GM21526 (cell line): ENCODE data around the gene TAF11.
A peak's percentile ranks its signal among the peaks of the same experiment; 100 is the strongest.
"Not testable (repeated sequence)": the region's sequence is repeated elsewhere in the genome, so short reads cannot be mapped to it uniquely, and the experiment has no call there.

Experiments
- ATAC-seq: cut with Tn5 transposase; IDR thresholded peaks from one replicate; pipeline ENCODE4 v1.9.1; 2021; ENCODE audit warnings: moderate library complexity; ENCODE audit not compliant: unreplicated experiment, low FRiP score

The TAF11 gene

DNA sequence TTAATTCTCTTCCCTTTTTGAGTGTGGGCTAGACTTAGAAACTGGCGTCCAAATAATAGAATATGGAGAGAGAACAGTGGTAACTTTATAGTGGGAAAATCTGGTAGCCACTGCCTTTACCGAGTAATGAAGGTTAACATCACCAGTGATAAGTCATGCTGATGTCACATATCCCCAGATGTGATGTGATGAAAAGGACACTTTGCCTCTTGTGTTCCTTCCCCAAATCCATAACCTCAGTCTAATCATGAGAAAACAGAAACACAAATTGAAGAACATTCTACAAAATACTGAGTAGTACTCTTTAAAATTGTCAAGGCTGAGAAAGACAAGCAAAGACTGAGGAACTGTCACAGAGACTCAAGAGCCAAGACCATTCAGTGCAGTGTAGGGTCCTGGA is 19.0 kb upstream of the TAF11 start:
- ATAC-seq: no peak

DNA sequence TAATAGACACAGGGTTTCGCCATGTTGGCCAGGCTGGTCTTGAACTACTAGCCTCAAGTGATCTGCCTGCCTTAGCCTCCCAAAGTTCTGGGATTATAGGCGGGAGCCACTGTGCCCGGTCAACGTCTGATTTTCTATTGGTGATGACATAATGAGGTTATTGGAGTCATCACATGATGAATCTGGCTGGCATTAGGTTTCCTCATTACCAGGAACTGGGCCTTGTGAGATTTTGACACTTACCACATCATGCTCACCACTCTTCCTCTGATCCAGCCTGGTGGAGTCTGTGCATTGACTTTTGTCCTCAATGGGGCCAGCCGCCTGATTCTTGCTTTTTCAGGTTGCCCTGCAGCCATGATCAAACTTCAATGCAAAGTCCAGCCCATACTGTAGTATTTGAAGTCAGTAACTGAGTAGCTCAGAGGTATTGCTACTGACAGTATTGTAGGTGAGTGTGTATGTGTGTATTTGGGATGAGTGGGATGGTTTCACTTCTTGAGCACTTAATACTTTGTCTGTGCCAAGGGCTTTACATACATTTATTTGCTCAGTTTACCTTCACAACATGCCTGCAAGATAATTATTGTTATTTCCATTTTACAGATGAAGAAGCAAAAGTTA is 17.3 kb upstream of the TAF11 start:
- no peak for ATAC-seq

DNA sequence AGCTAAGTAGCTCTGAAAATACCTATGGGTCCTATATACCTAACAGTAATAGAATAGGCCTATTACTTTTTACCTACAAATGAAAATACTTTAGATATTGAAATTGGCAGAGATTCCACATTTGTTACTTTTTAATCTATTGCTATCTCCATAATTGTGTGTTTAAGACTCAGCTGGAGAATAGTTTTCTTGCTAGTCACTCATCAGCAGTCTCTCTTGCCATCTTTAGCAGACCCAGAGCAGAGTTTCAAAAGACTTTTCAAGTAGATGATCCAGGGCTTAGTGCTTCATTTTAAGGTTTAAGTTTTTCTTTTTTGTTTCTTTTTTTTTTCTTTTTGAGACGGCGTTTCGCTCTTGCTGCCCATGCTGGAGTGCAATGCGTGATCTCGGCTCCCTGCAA is 14.1 kb upstream of the TAF11 start:
- ATAC-seq: no peak

DNA sequence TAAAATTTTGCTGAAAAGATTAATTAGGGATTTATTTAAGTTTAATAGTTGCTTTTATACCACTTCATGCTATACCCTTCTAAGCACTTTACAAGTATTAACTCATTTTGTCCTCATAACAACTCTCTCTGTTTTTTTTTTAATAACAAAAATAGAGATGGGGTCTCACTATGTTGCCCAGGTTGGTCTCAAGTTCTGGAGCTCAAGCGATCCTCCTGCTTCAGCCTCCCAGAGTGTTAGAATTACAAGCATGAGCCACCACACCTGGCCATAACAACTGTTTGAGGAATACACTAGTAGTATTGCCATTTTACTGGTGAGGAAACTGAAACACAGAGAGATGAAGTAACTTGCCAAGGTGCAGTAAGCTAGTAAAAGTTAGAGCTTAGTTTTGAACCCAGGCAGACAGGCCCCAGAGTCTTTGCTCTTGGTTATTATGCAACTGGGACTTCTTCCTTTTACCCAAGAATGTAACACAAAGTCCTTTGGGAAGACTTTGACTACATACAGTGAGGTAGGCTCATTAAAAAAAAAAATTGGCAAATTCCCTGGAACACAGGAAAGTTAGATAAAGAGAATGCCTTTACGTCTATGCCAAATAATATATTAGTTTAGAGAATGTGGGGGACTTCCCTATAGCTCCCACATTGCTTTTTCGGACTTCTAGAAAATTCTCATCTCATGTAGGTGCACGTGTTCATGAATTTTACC is 12.6 kb upstream of the TAF11 start:
- ATAC-seq: no peak

DNA sequence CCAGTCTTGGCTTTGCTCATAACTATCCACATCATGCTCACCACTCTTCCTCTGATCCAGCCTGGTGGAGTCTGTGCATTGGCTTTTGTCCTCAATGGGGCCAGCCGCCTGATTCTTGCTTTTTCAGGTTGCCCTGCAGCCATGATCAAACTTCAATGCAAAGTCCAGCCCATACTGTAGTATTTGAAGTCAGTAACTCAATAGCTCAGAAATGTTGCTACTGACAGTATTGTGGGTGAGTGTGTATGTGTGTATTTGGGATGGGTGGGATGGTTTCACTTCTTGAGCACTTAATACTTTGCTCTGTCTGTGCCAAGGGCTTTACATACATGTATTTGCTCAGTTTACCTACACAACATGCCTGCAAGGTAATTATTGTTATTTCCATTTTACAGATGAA is 11.9 kb upstream of the TAF11 start:
- not testable (repeated sequence) for ATAC-seq

DNA sequence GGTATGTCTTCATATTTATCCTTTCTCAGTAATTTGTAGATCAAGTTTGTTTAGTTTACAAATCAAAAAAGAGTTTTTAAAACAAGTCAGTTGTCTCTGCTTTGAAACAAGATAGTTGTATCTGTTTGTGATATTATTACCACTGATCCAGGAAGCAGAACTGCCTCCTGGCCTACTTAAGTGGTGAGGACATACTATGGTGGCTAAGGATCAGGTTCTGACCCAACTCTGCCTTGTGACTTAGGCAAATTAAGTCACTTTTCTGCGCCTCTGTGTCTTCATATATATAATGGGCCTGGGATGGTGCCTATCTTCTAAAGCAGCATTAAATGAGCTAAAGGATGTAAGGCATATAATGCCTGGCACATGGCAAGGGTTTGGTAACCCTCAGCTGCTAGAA is 9.9 kb upstream of the TAF11 start:
- ATAC-seq: no peak

DNA sequence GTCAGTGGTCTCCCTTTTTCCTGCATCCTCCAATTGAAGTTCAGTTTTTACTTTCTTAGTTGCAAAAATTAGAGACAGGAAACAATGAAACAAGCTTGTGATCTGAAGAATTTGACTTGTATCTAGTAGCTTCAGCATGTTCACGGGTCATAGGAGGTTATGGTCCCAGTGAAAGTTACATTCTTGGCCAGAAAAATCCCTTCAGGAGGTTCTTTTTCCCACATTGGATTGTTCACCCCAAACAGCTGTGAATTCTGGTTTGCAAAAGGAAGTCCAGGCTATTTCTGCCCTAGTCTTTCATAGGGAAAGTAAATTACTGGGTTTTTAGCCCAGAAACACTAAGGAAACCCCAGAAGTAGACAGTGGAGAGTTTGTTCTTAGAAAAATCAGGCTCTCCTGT is 9.3 kb upstream of the TAF11 start:
- no peak for ATAC-seq

DNA sequence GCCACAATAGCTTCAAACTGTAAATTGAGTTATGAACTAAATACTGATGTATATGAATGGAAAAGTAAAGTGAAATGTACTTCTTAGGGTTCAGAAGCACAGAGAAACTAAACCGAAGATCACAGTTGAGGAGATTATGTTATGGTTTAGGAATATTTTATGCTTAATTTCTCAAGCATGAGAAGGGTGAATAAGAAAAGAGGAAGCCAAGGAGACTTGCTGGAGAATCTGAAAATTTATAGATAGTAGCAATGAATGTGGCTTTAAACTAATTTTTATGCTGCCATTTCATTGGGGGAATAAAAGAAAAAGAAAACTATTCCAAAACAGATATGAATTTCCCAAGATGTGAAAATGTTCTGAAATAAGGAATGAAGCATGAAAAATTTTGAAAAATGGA is 6.9 kb upstream of the TAF11 start:
- no peak for ATAC-seq

DNA sequence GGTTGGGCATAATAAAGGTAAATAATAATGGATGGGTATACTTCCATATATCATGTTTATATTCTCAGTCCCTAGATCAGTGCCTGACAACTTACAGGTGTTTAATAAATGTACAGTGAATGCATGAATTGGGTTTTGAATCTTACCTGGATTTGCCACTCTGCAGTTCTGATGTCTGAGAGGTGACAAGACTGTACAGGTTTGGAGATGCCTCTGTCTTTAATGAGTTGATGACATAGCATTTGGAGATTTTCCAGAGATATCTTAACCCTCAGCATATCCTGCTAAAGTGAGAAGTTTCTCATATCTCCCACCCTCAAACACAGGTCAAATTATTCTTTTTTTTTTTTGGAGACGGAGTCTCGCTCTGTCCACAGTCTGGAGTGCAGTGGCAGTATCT is 3.5 kb upstream of the TAF11 start:
- ATAC-seq: no peak

DNA sequence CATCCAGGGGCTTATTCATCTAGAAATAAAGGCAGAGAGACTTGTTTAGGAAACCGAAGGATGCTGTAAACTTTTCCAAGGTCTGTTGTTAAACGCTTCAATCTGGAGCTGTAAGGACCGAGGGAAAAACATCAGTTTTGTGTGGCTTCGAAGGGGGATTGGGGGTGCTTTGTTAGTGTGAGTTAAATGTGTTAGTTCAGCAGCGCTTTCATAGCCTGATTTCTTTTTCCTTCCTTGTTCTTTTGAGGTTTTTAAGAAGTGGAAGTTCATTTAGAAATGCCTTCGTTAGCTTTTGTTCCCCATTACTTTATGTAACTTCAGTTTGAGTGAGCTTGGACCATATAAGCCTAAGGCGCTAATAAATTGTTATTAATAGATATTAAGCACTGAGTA is 2.7 kb upstream of the TAF11 start:
- no peak for ATAC-seq

DNA sequence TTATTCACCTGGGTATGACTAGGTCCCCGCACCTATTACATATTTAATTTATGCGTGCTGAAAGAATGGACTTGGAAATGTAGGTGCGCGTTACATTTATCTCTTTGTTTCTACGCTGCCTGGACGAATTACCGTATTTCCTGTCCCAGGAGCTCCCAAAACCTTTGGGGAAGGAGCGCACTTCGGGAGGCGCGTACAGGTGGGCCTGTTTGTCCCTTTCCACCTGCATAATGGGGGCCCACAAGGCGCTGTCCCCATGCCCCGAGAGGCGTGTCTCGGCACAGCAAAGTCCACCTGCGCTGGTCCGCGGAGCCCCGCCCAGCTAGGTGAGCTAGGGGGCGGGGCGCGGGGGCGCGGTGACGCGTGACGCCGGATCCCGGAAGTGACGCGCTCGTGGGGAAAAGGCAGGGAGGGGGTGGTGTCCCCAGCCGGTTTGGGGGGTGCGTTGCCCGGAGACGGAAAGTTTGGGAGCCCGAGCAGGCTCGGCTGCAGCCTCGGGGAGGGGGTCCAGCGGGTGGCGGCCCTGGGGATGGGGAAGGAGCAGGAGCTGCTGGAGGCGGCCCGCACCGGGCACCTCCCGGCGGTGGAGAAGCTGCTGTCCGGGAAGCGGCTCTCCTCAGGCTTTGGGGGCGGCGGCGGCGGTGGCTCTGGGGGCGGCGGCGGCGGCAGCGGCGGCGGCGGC is 1.2 kb upstream of the TAF11 start, which contains the start of gene ANKS1A:
TSS of gene ANKS1A (plus strand) at position 382 of the 682 bp plus-strand sequence. CDS start at position 530, 148 bp downstream.
- peak; percentile 53 for ATAC-seq

DNA sequence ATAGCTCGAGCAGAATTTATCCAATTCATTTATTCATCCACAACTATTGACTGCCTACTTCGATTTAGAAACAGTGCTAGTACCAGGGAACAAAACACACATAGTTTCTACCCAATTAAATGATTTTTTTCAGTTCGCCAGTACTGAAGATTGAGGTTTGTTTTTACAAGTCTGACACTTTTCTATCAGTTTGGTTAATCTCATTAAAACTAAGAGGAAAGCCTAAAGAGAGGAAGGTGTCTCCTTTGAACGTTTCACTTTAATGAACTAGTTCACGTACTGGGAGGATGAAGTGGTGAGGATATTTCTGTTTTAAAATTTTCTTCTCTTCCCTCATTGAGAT is 643 bp upstream of the TAF11 start:
- no peak for ATAC-seq

DNA sequence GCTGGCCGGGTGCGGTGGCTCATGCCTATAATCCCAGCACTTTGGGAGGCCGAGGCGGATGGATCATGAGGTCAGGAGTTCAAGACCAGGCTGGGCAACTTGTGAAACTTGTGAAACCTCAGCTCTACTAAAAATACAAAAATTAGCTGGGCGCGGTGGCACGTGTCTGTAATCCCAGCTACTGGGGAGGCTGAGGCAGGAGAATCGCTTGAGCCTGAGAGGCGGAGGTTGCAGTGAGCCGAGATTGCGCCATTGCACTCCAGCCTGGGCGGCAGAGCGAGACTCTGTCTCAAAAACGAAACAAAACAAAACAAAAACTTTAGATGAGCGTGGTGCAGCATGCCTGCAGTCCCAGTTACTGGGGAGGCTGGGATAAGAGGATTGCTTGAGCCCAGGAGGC is 2.0 kb downstream of the TAF11 start:
- not testable (repeated sequence) for ATAC-seq

DNA sequence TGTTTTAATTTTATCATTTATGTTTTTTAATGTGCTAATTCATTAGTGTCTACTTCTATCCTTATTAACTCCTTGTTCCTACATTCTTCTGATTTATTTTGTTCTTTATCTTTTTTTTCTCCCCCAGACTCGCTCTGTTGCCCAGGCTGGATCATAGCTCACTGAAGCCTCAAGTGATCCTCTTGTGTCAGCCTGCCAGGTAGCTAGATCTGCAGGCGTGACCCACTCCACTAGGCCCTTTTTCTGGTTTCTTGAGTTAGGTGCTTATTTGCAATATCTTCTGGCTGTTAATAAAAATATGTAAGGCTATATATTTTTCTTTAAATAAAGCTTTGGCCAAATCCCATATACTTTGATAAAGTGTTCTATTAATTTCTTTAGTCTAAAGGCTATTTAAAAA is 2.8 kb downstream of the TAF11 start:
- ATAC-seq: no peak

DNA sequence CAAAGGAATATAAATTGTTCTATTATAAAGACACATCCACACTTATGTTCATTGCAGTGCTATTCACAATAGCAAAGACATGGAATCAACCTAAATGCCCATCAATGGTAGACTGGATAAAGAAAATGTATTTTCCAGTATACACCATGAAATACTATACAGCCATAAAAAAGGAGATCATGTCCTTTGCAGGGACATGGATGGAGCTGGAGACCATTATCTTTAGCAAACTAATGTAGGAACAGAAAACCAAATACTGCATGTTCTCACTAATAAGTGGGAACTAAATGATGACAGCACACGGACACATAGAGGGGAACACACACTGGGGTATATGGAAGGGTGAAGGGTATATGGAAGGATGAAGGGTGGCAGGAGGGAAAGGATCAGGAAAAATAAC is 3.8 kb downstream of the TAF11 start:
- ATAC-seq: not testable (repeated sequence)

DNA sequence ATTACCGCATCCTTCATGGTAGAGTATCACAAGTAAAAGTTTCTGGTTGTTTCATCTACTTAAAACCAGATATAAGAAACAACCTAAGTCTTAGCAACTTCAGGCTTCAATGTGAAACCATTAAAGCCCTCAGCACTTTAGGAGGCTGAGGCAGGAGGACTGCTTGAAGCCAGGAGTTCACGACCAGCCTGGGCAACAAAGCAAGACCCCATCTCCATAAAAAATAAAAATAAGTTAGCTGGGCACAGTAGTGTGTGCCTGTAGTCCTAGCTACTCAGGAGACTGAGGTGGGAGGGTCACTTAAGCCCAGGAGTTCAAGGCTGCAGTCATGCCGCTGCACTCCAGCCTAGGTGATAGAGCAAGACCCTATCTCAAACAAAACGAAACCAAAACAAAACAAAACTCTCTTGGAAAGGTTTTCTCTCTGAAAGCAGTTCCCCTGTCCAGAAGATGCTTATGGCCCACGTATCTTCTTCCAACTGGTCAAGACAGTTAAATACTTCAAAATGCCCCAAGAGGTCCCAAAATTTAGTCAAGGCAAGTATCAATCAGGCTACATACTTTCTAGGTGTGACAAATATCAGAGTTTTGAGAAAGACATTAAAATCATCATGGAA is 9.9 kb downstream of the TAF11 start:
- no peak for ATAC-seq

DNA sequence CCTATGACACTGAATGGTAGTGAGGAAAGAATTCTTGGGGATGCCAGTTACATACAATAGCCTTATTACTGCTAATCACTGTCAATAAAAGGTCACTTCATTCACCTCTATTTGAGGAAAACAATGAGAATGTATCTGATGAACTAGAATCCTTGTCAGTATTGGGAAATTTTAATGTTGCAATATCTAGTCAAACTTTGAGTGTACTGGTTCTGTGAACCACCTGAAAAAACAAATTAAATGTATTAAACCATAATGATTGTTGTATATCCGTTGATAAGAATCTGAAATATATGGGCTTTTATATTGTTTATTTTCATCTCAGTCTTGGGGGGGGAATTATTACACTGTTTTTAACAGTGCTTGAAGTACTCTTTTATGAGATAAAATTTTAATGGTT is 10.6 kb downstream of the TAF11 start:
- ATAC-seq: no peak

DNA sequence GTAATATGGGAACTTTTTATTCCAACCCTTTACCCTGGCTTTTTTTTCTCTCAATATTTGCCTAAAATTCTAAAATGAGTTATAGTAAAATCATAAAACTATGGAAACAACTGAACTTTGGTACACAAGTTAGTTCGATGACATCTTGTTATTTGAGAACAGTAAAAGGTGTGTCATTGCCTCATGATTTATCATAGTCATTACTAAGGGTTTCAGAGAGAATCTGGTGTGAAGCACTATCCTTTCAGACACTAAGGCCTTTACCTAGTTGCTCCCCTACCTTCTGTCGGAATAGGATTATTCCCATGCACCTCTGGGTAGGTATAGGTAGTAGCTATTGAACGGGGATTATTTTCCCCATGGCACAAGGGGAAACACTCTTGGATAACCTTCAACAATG is 11.4 kb downstream of the TAF11 start:
- no peak for ATAC-seq

DNA sequence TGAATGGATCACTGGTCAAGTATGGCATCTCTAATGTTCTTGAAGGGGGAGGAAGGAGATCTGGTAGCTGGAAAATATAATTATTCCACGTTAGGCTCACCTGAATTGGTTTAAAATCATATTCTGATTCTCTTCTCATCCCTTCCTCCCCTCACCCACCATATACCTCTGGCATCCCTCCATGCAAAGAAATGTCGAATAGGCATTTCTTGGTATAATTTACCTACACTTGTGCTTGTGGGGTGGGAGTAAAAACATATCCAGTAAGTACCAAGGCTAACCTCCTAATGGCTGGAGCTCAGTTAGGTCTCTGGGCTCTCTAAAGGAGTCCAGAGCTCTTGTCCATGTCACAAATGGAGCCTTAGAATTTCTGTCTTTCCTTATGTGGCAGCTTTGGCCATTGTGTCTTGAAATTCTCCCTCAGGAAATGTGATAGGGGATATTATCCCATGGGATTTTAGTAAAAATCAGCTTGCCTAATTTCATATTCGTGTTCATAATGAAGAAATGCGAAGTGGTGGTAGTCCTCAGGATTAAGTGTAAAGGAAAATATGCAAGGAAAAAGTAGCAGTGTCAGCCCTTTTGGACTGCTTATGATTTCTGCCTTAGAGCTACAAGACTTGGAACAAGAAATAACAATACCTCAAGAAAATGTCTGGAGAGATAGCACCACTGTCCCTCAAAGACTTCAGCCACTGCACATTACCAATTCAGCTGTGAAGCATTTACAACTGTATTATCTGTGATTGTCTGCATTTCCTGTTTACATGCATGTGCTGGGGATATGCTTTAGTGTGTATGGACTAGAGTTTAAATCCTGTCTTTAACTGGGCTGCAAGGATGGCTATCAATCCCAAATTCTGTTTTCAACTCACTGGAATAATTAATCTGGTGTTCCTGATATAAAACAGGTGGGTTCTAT is 12.3 kb downstream of the TAF11 start:
- ATAC-seq: no peak

DNA sequence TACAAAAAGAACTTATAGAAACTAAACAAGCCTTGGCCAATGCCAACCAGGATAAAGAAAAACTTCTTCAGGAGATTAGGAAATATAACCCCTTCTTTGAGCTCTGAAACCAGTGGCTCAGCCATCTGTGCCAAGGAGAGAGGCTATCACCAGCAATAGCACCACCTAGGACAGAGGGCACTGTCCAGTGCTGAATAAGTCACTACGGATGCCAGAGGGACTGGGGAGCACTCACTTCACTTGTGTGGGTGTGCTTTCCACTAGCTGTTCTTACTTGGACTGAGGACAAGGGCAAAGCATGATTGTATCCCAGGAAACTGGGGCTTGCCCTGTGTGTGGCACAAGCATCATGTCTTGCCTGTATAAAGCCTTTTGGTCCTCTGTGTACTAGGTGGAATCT is 15.5 kb downstream of the TAF11 start:
- no peak for ATAC-seq

DNA sequence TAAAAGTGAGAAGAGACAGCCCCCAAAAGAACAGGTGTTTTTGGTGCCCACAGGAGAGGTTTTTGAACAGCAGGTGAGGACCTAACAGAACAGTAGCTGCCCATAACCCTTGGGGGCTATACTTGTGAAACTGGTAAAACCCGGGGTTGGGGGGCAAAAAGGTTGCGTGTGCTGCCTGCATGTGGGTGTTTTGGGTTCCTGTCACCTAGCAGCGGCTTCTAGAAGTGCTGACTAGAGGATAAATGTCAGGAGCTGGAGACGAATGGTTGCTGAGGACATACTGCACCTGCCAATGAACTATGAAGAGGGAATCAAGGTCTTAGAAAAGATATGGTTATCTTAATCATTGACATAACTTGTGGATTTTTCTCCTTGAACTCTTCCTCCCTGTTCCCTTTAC is 16.0 kb downstream of the TAF11 start:
- no peak for ATAC-seq
